Epithelial cell of proximal tubule (primary cell): ENCODE measurements around the gene PNRC1. TPM values are rescaled to one million over a fixed set of nuclear protein-coding genes. Genes with fewer than 3 reads are reported as not detected.
"Not testable (repeated sequence)": the region's sequence is repeated elsewhere in the genome, so short reads cannot be mapped to it uniquely, and the experiment has no call there.

ENCODE experiments used
- DNase-seq: peaks from one replicate; pipeline ENCODE4 v3.0.0-alpha.2; 2011; ENCODE audit warnings: low read depth
- H3K4me3 ChIP-seq: 2 replicates; pipeline ENCODE4 v1.5.1; 2011; ENCODE audit warnings: low read depth, mild to moderate bottlenecking, low read length
- CTCF ChIP-seq: conservative IDR thresholded peaks from 2 replicates; pipeline ENCODE4 v1.5.1; 2012; ENCODE audit warnings: low read depth, mild to moderate bottlenecking, low read length
- total RNA-seq: library from RNA; depleted of rRNA; stranded (reverse); fragments of >200 nt; gene quantifications from 2 replicates; pipeline ENCODE4 v1.2.3, GENCODE V29; 2015

The PNRC1 gene
- total RNA-seq, 1 donor from 2014 or later: 62.6 TPM

DNA sequence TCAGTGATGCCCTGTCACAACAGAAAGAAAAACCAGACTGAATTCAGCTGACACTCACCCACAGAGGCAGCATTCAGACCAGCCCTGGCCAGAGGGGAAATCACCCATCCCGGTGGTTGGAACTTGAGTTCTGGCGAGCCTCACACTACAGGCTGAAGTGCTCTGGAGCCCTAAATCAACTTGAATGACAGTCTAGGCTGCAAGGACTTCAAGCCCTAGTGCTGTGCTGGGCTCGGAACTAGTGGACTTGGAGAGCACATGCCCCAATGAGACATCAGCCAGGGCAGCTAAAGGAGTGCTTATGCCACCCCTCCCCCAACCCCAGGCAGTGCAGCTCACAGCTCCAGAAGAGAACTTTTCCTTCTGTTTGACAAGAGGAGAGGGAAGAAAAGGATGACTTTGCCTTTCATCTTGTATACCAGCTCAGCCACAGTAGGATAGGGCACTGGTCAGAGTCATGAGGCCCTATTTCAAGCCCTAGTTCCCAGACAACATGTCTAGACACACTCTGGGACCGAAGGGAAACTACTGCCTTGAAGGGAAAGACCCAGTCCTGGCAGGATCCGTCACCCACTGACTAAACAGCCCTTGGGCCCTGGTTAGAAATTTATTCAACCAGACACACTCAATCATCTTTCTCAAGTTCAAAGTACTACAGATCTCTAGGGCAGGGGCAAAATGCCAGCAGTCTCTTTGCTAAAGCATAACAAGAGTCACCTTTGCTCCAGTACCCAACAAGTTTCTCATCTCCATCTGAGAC, 43.2 kb upstream of the PNRC1 start:
- peak; percentile 33 for DNase-seq
- no peak for TF ChIP-seq CTCF
- H3K4me3 ChIP-seq: no peak overlapping the region

- not testable (repeated sequence) for H3K4me3 ChIP-seq, DNase-seq
- TF ChIP-seq CTCF: peak; percentile 10
Observed at GRCh38 chr6:89037901-89038293, 42.7 kb upstream of the PNRC1 start.

DNA sequence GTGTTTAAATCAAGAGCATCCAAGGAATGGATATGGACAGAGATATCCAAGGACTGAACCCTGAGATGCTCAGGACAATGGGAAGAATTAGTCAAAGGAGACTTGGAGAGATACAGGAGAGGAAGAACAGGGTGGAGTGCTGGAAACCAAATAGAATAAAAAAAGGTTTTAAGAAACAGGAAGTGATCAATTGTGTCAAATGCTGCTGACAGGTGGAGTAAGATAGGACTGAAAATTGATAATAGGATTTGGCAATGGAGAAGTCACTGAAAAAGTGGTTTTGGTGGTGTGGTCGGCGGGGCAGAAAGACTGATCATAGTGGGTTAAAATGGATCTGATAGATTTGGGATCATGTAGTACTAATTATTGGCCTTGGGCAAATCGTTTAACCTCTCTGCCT, 37.9 kb upstream of the PNRC1 start:
- no peak overlapping the region for H3K4me3 ChIP-seq
- no peak for TF ChIP-seq CTCF
- no peak for DNase-seq

DNA sequence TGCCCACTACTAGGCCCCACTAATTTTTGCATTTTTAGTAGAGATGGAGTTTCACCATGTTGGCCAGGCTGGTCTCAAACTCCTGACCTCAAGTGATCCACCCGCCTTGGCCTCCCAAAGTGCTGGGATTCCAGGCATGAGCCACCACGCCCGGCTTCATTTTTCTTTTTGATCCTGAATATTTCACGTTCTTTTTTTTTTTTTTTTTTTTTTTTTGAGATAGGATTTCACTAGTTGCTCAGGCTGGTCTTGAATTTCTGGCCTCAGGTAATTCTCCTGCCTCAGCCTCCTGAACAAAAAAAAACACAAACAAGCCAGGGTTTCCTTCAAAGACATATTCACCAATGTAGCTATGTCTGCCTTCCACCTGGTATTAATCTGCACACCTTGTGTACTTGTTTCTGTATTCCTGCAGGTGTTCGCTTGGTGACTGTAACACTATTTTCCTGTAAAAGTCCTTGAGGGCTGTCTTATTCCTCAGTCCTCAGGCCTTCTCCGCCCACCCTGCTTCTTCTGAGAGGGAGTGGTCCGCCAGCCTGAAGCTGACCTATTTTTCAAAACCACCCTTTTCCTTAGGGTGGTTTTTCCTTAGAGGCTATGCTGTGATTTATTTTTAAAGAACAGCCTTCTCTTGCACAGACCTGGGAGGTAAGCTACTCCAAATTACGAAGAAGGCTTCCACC, 36.1 kb upstream of the PNRC1 start:
- H3K4me3 ChIP-seq: no peak overlapping the region
- no peak for DNase-seq
- no peak for TF ChIP-seq CTCF

GRCh38 chr6:89045011-89045387, 35.6 kb upstream of the PNRC1 start:
- DNase-seq: no peak
- no peak for TF ChIP-seq CTCF
- no peak overlapping the region for H3K4me3 ChIP-seq

DNA sequence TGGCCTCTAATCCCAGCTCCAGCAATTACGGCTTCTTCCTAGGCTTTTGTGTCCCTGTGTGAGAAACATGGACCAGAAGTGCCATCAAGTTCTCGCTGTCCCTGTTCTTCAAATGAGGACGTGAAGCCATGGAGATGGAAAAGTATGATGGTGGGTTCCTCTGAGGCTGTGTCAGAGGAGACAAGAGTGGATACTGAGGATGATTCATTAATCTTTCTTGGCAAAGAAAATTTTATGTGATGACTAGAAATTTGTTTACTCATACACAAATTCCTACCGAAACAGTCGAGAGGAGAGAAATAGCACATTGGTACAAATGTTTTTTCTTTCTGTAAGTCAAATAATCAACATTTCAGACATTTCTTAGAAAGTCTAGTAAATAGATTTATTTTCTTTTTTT, 35.0 kb upstream of the PNRC1 start:
- TF ChIP-seq CTCF: no peak
- DNase-seq: no peak
- no peak overlapping the region for H3K4me3 ChIP-seq

DNA sequence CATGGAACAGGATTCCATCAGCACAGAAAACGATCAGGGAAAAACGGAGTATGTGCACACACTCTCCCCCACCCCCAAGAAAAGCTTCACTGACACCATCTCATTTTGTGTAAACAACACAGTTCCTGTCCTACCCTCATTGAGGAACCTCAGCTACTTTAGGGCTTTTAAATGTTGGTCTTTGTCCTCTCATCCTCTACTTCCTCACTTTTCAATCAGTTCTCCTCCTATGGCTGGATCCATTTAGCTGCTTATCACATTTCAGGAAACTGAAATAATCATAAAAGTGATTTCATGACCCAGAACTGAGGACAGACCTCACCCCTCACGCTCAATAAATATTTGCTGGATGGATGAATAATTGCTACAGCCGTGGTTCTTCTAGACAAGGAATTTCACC, 33.1 kb upstream of the PNRC1 start:
- TF ChIP-seq CTCF: no peak
- no peak for DNase-seq
- no peak overlapping the region for H3K4me3 ChIP-seq
